Stimulated activated CD4-positive, alpha-beta T cell treated with anti-CD3 and anti-CD28 coated beads, Interleukin-1b, Interleukin-23, amount 100 ng/mL, for 24 hours (primary cell): ENCODE results near the gene KCNH1.
"Not testable (repeated sequence)": the region's sequence is repeated elsewhere in the genome, so short reads cannot be mapped to it uniquely, and the experiment has no call there.

ENCODE experiments used
- DNase-seq, 4 experiments: peaks; one replicate each; pipeline ENCODE4 v3.0.0-alpha.2; 2020; ENCODE audit warnings: low read depth in 4 of 4, low spot score in 1 of 4

The KCNH1 gene

DNA sequence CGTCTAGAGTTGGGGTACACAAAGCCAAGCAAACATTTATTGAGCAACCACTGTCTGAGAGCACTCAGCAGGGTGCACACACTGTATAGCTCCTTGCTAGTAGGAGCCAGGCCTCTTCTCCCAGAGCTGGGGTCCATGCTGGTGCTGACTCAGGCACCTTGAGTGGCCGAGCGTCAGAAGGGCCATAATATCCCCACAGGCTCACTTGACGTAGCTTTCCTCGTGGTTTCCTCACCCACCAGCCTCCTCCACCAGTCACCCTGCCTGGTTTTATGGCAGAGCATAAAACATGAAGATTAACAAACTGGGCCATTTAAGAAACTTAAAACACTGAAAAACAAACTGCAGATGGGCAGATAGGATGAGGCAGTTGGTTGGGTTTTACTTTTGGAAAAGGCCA is 443.7 kb downstream of the KCNH1 start:
- DNase-seq, result no peak

- DNase-seq, result no peak
Measured at GRCh38 chr1:210689826-210690225, 444.1 kb downstream of the KCNH1 start.

- no peak for DNase-seq
Measured at GRCh38 chr1:210688512-210689234, 445.3 kb downstream of the KCNH1 start.

- no peak for DNase-seq
Measured at GRCh38 chr1:210687582-210688279, 446.2 kb downstream of the KCNH1 start.

GRCh38 chr1:210686841-210687240 is 447.1 kb downstream of the KCNH1 start:
- no peak for DNase-seq

DNA sequence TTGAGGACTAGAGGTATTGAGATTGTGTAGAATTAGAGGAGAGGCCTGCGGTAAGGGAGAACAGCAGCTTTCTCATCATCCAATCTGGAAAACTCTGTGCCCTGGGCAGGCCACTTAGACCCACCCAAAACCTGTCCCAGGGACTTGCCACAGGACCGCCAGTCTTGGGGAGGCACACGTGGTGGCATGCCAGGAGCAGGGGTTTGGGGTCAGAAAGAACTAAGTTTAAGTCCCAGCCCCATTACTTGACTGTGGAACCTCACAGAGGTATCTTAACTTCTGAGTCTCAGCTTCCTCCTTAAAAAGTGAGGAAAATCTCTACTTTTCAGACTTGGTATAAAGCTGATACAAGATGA is 448.7 kb downstream of the KCNH1 start:
- no peak for DNase-seq

DNA sequence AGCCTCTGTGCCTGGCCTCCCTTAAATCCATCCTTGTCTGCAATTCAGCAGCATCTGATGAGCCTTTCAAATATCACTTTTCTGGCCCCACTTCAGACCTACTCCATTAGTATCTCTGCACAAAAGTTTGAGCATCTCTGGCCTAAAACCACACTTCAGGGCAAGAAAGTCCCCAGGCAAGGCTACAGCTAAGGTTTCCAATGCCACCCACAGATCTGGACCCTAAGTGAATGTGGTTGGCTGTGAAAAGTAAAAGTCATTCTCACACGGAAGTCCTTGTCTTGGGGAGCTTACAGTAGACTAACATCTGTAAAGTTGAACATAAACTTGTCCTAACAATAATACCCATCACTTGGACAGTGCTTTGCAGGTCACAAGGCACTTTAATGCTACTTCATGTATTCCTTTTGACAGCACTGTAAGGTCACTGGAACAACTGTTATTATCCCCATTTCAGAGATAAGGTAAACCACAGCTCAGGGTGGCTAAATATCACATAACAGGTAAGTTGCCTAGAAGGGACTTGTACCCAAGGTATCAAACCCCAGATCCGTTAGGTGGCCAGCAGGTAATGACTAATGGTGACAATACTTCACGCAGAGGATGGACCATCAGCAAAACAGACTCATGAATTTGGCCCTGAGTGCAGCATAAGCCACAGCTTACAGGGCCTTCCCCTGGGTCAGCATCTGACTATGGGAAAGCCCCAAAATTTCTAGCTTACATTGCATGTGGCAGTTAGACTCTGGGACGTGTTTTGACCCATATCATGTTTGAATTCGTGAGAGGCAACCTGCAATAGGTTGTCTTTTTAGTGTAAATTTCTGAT is 449.3 kb downstream of the KCNH1 start:
- DNase-seq, result no peak

DNA sequence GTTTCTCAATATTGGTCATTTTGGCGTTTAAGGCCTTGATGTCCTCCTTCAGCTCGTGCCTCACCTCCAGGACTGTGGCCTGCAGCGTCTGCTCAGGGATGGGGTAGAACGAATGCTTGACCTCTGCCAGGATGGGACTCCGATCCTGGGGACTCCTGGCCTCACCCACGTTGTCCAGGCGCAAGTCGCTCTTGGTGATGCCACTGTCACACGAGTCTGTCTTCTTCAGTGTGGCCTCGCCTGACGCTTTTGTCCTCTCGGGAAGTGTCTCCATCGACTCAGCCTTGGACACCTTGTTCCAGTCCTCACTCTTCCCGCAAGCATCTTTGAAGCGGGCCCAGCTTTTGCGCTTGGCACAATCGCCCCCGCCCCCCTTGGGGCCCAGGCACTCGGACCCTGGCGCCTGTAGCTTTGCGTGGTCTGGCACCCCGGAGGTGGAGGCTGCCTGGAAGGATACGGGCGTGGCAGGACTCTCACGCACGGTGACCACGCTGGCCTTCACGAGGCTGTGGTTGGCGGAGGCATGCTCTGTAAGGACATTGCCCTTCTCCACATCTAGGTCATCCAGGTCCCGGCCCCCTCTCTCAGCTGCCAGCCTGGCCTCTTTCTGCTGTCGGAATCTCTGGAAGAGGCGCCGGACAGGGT is 450.4 kb downstream of the KCNH1 start:
- DNase-seq, result no peak

- no peak for DNase-seq
Measured at GRCh38 chr1:210681158-210681557, 452.8 kb downstream of the KCNH1 start.

DNA sequence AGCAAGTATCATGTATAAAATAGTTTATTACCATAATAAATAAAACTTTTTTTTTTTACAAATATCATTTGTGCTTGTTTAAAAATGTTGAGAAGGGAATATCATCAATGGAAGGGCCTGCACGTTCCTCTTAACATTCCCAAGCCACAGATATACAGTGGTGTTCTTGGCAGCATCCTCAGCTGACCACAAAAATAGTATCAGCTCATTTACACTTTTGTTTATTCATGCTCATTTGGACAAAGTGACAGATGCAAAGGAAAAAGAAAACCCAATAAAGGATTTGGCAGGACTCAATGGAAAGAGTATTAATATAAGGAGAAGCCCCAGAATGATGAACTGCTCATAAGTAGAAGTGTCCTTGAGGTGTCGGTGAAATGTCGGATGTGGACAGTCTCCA is 455.6 kb downstream of the KCNH1 start:
- DNase-seq, result no peak

DNA sequence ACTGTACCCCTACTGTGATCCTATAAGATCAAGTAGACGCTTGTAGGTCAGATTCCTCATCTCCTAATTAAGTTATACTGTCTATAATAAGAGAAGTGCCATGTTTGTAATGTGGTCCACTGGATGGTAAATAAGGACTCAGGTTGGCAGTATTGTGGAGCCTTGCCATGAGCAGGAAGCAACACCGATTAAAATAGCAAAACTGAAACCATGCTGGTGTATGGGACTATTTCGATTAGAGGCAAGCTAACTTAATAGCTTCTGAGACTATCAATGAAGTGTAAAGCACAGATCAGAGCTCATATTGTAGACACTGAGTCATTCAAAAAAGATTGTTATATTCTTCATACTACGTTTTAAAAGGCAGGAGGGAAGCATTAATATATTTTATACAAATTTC is 456.4 kb downstream of the KCNH1 start:
- no peak for DNase-seq

DNA sequence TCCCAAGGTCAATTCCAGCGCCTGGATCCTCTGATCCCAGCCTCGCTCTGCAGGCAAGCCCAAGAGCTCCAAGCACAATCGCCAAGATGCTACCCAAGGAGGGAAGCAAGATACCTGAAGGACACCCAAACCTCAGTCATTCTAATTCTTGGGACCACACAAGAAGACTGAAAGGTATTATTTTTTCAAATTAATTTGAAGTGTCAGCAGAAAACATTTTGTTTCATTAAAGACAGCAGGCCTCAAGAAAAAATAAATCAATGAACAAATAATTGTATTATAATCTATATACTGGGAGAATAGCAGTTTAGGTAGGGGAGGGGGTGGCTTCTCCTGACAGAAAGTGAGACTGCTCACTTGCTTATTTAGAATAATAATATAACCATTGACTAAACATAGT is 457.4 kb downstream of the KCNH1 start:
- no peak for DNase-seq

DNA sequence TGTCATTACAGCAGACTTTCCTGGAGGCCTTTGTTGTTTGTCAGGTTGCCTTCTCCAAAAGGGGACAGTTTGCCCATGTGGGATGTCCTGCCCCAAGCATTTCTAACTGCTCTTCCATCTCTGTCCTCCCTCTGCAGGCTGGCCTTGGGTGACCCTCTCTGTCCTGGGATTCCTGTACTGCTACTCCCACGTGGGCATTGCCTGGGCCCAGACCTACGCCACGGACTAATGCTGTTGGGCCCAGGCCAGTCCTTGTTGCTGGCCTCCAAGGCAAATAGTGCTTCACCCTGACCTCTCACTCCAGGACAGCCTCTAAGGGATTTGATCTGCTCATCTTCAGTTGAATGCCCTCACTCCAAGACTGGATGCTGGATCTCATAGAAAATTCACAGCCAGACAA is 459.8 kb downstream of the KCNH1 start:
- DNase-seq, result no peak

GRCh38 chr1:210669951-210670350 is 464.0 kb downstream of the KCNH1 start:
- DNase-seq, result no peak

DNA sequence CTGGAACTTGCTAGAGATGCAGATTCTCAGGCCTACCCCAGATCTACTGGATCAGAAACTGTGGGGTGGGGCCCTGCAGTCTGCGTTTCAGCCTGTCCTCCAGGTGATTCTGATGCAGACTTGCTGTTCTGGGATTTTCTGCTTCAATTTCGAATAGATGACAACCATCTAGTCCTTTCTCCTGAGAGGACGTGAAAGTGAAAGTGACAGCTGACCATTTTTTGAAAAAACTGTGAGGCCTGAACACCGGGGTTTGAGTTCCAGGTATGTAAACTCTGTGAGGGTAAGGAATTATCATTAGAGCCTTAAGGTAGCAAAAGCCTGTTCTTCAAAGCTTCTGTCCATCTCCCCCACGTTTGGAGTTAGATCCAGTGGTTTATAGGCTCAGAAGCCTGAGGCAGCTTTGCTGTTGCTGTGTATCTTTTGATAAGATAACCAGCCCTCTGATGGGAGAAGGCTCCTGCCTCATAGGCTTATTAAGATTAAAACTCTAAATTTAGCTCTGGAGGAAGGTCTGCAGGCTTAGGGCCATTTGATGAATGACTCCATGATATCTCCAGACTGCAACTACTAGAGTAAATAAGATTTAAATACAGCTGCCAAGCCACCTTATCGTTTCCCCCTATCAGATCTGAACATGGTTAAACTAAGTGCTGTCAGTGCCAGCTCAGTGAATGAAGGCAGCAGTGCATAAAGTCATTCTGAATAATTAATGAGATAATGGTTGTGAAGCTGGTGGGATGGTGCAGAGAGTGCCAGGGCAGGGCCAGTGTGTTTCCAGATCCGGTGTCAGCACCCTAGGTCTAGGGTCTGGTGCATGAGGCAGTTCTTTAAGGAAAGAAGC is 470.0 kb downstream of the KCNH1 start:
- DNase-seq, result no peak

DNA sequence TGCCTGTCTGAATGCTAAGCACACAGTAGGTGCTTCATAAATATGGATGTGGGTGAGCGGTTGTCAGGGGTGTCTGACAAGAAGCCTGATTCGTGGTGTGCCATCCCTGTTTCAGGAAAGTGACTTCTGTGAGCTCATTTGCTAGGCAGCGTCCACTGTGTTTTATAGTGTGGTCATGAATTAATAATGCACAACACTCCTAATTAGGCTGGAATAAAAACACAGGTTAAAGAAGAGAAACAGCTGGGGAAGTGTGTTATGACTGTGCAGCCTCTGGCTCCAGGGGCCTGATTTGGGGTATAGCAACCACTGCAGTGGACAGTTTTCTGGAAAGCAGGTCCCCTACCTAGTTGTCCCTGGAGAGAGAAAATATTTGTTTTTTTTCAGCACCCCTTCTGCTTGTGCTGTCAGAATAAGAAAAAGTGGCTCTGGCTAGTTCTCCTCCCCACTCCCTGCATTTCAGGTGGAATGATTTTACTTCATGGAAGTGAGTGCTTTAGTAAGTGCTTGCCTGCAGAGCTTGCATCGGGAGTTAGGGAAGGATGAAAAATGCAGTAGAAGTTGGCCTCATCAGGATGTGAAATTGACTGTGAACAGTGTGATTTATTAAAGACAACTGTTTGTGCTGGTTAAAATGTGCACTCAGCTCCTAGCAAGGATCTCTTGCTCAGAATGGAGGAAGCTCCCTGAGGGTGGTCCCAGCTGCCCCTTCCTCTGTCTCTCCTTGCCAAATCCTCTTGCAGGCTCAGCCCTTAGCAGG is 471.5 kb downstream of the KCNH1 start:
- no peak for DNase-seq

DNA sequence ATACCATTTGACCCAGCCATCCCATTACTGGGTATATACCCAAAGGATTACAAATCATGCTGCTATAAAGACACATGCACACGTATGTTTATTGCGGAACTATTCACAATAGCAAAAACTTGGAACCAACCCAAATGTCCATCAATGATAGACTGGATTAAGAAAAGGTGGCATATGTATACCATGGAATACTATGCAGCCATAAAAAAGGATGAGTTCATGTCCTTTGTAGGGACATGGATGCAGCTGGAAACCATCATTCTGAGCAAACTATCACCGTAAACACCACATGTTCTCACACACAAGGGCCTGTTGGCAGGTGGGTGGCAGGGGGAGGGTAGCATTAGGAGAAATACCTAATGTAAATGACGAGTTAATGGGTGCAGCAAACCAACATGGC is 472.4 kb downstream of the KCNH1 start:
- not testable (repeated sequence) for DNase-seq

DNA sequence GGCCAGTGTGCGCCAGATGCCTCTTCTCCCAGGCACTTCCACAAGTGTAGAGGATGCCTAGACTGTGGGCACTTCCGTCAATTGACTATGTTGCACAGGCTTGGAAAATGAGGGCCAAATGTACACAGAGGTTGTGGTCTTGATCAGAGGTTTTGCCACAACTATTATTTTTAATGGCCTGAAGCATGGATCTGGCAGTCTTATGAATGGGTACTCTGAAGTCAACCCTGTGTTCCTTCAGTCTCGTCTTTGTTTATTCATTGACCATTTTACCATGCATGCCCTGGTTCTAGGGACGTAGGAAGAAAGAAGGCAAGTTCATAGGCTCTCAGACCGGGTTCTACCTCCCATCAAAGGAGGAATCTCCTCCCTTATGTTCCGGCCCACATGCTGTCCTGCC is 476.1 kb downstream of the KCNH1 start:
- DNase-seq, result no peak

DNA sequence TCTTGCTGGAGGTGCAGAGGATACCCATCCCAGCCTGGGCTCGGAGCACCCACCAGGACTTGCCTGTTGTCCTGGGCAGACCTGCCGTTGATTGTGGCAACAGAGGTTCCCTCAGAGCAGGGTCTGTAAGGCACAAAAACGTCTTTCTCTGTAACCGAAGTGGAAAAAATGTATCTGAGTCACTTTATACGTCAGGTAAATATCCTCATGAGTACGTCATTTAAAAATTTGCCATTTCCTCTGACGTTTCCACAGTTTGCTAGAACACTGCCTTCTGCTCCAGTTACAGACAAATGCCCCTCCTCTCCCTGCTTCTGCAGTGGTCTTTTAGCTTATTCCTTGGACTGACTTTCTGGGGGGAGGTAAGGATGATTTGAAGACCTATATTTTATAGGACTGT is 478.4 kb downstream of the KCNH1 start:
- no peak for DNase-seq
